ENCODE measurements around the gene EPB41L4B. TPM values are rescaled to one million over a fixed set of nuclear protein-coding genes. Genes with fewer than 3 reads are reported as not detected.

Gene EPB41L4B
- total RNA-seq, 1 donor from 2014 or later: 5.5 TPM

DNA sequence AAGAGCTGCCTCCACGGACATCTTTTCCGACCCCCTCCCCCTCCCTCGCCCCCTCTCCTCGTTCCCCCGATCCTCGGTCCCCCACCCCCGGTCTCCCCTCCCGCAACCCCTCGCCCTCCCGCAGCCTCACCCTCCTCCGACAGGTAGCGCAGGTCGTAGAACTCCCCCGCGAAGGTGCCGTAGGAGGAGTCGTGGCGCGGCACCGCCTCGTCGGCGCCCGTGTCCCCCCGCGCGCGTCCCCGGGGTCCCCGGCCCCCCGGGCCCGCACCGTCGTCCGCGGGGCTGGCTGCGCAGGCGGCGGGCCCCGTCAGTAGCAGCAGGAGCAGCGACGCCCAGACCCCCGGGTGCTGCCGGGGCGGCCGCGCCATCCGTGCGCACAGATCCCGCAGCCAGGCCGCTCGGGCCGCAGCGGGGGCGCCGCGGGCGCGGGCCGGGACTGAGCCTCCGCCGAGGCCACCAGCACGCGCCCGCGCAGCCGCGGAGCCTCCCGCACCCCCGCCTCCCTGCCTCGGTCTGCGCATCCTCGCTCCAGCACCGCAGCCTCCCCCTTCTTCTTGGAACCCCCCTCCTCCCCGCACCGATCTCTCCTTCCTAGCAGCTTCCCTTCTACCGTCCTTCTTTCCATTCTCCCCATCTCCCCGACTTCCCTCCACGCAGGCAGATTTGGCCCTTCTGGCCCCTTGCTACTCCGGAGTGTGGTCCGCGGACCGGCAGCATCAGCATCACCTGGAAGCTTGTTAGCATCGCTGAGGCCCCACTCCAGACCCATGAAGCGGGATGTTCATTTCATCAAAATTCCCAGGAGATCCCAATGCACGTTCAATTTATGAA lies 153.9 kb downstream of the EPB41L4B start, which contains the start of gene FRRS1L:
FRRS1L (minus strand) TSS at position 479 of the 831 bp plus-strand sequence; CDS start at position 368, 111 bp downstream.
- Mint-ChIP-seq H3K4me1 (peaks cover 2% of the 10 kb centered on the region), H3K27ac (no peak within 1 kb of the TSS), H3K36me3 (peaks cover 2% of the 10 kb centered on the region), H3K9me3 (peaks cover 11% of the 10 kb centered on the region), H3K4me3 (peak within 1 kb of the TSS; percentile 75), H3K27me3 (ENCODE audit: low read depth) (peaks cover 60% of the 10 kb centered on the region)
- peak; percentile 36 to 63 for DNase-seq (ENCODE audit: low spot score in 2 of 2, unreplicated experiment in 2 of 2)
- TF ChIP-seq, protein P1, sequence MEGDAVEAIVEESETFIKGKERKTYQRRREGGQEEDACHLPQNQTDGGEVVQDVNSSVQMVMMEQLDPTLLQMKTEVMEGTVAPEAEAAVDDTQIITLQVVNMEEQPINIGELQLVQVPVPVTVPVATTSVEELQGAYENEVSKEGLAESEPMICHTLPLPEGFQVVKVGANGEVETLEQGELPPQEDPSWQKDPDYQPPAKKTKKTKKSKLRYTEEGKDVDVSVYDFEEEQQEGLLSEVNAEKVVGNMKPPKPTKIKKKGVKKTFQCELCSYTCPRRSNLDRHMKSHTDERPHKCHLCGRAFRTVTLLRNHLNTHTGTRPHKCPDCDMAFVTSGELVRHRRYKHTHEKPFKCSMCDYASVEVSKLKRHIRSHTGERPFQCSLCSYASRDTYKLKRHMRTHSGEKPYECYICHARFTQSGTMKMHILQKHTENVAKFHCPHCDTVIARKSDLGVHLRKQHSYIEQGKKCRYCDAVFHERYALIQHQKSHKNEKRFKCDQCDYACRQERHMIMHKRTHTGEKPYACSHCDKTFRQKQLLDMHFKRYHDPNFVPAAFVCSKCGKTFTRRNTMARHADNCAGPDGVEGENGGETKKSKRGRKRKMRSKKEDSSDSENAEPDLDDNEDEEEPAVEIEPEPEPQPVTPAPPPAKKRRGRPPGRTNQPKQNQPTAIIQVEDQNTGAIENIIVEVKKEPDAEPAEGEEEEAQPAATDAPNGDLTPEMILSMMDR (IDR thresholded peaks at IDR 0.05; ENCODE audit: unreplicated experiment): no peak

DNA sequence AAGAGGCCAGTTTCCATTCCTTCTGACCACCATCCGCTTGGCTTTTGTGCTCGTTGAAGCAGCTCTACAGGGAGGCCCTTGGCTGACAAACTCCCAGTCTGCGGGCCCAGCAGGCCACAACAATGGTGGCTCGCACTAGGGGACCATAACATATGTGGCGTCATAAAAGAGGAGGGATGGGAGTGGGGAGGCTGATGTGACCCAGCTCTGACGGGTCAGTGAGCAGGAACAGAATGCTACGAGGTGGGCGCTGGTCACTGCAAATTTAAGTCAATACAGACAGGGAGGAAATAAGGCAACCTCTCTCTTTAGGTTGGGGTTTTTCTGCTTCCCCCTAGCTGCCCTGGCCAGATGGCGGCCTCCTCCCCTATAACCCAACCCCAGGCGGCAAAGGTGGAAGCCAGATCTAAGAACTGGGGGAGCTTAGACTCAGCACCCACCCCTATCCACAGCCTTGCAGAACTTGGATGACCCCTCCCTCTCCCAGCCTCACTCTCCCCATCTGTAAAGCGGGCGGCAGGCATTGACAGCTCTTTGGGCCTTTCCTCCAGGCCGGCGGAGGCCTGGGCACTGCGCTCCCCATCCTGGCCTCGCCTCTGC lies 154.6 kb downstream of the EPB41L4B start:
- TF ChIP-seq, protein P1 (IDR thresholded peaks at IDR 0.05; ENCODE audit: unreplicated experiment): no peak
- Mint-ChIP-seq H3K36me3 (peaks cover 2% of the 10 kb centered on the region), H3K9me3 (peaks cover 9% of the 10 kb centered on the region), H3K27ac (no peak overlapping the region), H3K4me1 (peaks cover 2% of the 10 kb centered on the region), H3K4me3 (peak overlapping the region; percentile 62), H3K27me3 (ENCODE audit: low read depth) (peaks cover 60% of the 10 kb centered on the region)
- DNase-seq (ENCODE audit: low spot score in 2 of 2, unreplicated experiment in 2 of 2): no peak

- Mint-ChIP-seq H3K4me3 (no peak overlapping the region), H3K27ac (no peak overlapping the region), H3K27me3 (ENCODE audit: low read depth) (peaks cover 51% of the 10 kb centered on the region), H3K9me3 (peaks cover 4% of the 10 kb centered on the region), H3K36me3 (peaks cover 2% of the 10 kb centered on the region), H3K4me1 (peaks cover 5% of the 10 kb centered on the region)
- DNase-seq (ENCODE audit: low spot score in 2 of 2, unreplicated experiment in 2 of 2): no peak
- TF ChIP-seq, protein P1 (IDR thresholded peaks at IDR 0.05; ENCODE audit: unreplicated experiment): no peak
Measured at GRCh38 chr9:109164042-109164441, 156.8 kb downstream of the EPB41L4B start.

DNA sequence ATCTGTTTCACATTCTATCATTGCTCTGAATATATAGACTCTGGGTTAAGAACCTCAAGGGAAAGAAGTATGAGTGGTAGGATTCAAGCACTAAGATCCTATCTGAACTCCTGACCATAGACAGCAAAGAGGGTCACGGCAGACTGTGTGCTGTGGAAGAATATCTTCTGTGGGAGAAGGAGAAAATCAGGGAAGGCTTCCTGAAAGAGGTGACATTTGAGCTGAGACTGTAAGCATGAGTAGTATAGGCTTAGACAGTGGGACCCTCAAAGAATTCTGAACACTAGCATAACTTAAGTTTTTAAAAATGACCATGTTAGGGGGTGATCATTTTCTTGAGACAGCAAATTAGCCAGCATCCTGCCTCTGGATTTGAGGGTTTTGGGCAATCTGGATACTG lies 157.7 kb downstream of the EPB41L4B start:
- peaks cover 5% of the 10 kb centered on the region for H3K4me1 Mint-ChIP-seq
- H3K27me3 Mint-ChIP-seq (ENCODE audit: low read depth): peaks cover 45% of the 10 kb centered on the region
- peaks cover 4% of the 10 kb centered on the region for H3K9me3 Mint-ChIP-seq
- TF ChIP-seq, protein P1 (IDR thresholded peaks at IDR 0.05; ENCODE audit: unreplicated experiment): no peak
- no peak overlapping the region for H3K4me3 Mint-ChIP-seq
- no peak overlapping the region for H3K27ac Mint-ChIP-seq
- H3K36me3 Mint-ChIP-seq: peaks cover 2% of the 10 kb centered on the region
- DNase-seq (ENCODE audit: low spot score in 2 of 2, unreplicated experiment in 2 of 2): no peak

DNA sequence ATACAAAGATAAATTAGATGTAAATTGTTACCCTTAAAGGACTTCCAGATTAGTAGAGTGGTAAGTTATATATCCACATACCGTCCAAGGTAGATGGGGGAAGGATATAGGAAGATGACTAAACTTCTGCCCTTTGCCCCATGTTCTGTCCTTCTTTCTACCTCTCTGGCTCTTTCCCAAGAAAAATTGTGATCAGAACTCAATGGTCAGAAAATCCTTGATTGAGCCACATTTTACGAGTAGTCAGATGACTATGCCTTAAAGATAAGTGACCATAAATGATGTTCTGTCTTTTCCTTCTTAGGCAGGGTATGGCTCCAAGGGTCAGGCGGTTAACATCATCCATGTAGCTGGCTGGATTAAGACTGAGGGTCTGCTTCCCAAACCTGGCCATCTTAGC lies 158.2 kb downstream of the EPB41L4B start:
- Mint-ChIP-seq H3K27me3 (ENCODE audit: low read depth) (peaks cover 41% of the 10 kb centered on the region), H3K27ac (no peak overlapping the region), H3K9me3 (peaks cover 4% of the 10 kb centered on the region), H3K36me3 (peaks cover 2% of the 10 kb centered on the region), H3K4me1 (peaks cover 5% of the 10 kb centered on the region), H3K4me3 (no peak overlapping the region)
- TF ChIP-seq, protein P1 (IDR thresholded peaks at IDR 0.05; ENCODE audit: unreplicated experiment): no peak
- no peak for DNase-seq (ENCODE audit: low spot score in 2 of 2, unreplicated experiment in 2 of 2)

Measured in mesothelial cell of epicardium (in vitro differentiated cells).